Endothelial cell of umbilical vein (primary cell): ENCODE results near the gene VANGL1.

Experiments
- CTCF ChIP-seq, 2 donors: IDR thresholded peaks; 1 replicate in 1 of 2; 2 replicates in 1 of 2; pipeline ENCODE4 v1.5.1; 2011; ENCODE audit warnings: low read length in 2 of 2, mild to moderate bottlenecking in 2 of 2, moderate library complexity in 2 of 2, control low read depth in 1 of 2, inconsistent platforms in 1 of 2, low read depth in 1 of 2; ENCODE audit not compliant: insufficient read depth in 1 of 2; ENCODE audit errors: extremely low read depth in 1 of 2
- EZH2 ChIP-seq: IDR thresholded peaks from 2 replicates; pipeline ENCODE4 v1.6.1; 2012; ENCODE audit warnings: borderline replicate concordance, low read depth, mild to moderate bottlenecking, moderate library complexity, low read length, inconsistent platforms; ENCODE audit not compliant: severe bottlenecking
- JUN ChIP-seq: IDR thresholded peaks from 2 replicates; pipeline ENCODE4 v1.6.1; 2011; ENCODE audit warnings: borderline replicate concordance, low read depth; ENCODE audit not compliant: insufficient read length, insufficient read depth
- MYC ChIP-seq: IDR thresholded peaks from one replicate; pipeline ENCODE4 v1.6.1; 2011; ENCODE audit warnings: mild to moderate bottlenecking, low read depth, low read length
- POLR2A ChIP-seq: IDR thresholded peaks from 2 replicates; pipeline ENCODE4 v1.6.1; 2012; ENCODE audit warnings: low read depth, mild to moderate bottlenecking, control low read depth, low read length

- no peak for TF ChIP-seq CTCF (IDR thresholded peaks at IDR 0.05; ENCODE audit: extremely low read depth in 1 of 2, insufficient read depth in 1 of 2, low read depth in 1 of 2, low read length in 2 of 2)
- no peak for TF ChIP-seq POLR2A
- TF ChIP-seq EZH2: no peak
- no peak for TF ChIP-seq MYC
- no peak for TF ChIP-seq JUN
Observed at GRCh38 chr1:115594600-115594999, 47.2 kb upstream of the VANGL1 start.
